ENCODE data around the gene C2CD5.

The C2CD5 gene, protein sequence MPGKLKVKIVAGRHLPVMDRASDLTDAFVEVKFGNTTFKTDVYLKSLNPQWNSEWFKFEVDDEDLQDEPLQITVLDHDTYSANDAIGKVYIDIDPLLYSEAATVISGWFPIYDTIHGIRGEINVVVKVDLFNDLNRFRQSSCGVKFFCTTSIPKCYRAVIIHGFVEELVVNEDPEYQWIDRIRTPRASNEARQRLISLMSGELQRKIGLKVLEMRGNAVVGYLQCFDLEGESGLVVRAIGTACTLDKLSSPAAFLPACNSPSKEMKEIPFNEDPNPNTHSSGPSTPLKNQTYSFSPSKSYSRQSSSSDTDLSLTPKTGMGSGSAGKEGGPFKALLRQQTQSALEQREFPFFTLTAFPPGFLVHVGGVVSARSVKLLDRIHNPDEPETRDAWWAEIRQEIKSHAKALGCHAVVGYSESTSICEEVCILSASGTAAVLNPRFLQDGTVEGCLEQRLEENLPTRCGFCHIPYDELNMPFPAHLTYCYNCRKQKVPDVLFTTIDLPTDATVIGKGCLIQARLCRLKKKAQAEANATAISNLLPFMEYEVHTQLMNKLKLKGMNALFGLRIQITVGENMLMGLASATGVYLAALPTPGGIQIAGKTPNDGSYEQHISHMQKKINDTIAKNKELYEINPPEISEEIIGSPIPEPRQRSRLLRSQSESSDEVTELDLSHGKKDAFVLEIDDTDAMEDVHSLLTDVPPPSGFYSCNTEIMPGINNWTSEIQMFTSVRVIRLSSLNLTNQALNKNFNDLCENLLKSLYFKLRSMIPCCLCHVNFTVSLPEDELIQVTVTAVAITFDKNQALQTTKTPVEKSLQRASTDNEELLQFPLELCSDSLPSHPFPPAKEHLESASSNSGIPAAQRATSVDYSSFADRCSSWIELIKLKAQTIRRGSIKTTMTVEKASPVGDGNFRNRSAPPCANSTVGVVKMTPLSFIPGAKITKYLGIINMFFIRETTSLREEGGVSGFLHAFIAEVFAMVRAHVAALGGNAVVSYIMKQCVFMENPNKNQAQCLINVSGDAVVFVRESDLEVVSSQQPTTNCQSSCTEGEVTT

DNA sequence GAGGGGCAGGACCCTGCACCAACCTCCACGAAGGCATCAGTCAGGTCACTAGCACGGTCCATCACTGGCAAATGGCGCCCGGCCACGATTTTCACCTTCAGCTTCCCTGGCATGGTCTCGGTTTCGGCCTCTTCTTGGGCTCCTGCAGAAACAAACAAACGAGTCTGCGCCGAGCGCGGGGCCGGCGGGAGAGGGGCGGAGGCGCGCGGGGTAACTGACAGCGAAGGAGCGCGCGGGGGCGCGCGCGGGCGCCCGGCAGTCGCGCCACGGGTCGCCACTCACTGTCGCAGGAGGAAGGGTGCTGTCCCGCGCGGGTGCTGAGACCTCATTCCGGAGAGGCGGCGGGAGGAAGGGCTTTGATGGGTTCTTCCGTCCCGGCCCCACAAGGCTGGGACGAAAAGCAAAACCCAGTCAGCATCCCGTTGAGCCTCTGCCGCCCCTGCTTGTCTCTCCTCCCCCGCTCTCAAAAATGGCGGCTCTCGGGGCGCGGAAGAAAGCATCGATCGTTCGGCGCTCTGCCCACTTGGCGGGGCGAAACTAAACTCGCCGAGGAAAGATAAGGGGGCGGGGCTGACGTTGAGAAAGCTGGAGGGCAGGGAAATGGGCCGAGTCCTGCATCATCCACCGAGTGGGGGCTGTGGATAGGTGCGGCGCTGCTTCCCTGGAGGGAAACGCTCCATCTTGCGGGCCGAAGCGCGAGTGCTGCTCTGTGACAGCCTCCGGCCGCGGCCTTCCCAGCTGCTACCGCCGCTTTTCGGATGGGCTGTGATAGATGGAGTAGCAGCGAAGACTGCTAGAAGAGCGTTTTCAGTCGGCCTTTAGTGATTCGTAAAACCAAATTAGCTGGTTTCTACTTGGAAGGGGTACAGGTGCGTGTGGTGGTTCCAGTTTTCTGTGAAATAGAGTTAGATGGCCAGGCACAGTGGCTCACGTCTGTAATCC, at the start of gene C2CD5:
TSS of gene C2CD5 (minus strand) at position 505 of the 942 bp plus-strand sequence. CDS start at position 113, 392 bp downstream.
- TF ChIP-seq, protein P1, sequence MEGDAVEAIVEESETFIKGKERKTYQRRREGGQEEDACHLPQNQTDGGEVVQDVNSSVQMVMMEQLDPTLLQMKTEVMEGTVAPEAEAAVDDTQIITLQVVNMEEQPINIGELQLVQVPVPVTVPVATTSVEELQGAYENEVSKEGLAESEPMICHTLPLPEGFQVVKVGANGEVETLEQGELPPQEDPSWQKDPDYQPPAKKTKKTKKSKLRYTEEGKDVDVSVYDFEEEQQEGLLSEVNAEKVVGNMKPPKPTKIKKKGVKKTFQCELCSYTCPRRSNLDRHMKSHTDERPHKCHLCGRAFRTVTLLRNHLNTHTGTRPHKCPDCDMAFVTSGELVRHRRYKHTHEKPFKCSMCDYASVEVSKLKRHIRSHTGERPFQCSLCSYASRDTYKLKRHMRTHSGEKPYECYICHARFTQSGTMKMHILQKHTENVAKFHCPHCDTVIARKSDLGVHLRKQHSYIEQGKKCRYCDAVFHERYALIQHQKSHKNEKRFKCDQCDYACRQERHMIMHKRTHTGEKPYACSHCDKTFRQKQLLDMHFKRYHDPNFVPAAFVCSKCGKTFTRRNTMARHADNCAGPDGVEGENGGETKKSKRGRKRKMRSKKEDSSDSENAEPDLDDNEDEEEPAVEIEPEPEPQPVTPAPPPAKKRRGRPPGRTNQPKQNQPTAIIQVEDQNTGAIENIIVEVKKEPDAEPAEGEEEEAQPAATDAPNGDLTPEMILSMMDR (IDR thresholded peaks at IDR 0.05) = no peak
- Mint-ChIP-seq H3K27me3 (ENCODE audit: low read depth, poor library complexity) (no peaks in the 10 kb centered on the region), H3K27ac (peak within 1 kb of the TSS; percentile 94), H3K9me3 (peaks cover 6% of the 10 kb centered on the region), H3K36me3 (ENCODE audit: low read depth) (peaks cover 27% of the 10 kb centered on the region), H3K4me1 (peaks cover 35% of the 10 kb centered on the region), H3K4me3 (peak within 1 kb of the TSS; percentile 95)
- peak; percentile 95 for DNase-seq

- peak overlapping the region; percentile 29 for H3K27ac Mint-ChIP-seq
- H3K27me3 Mint-ChIP-seq (ENCODE audit: low read depth, poor library complexity) = peaks cover 2% of the 10 kb centered on the region
- peaks cover 21% of the 10 kb centered on the region for H3K4me1 Mint-ChIP-seq
- no peaks in the 10 kb centered on the region for H3K9me3 Mint-ChIP-seq
- no peak for DNase-seq
- H3K4me3 Mint-ChIP-seq = no peak overlapping the region
- H3K36me3 Mint-ChIP-seq (ENCODE audit: low read depth) = no peaks in the 10 kb centered on the region
- TF ChIP-seq, protein P1 (IDR thresholded peaks at IDR 0.05) = no peak
These were observed 49.5 kb upstream of the C2CD5 start for GRCh38 chr12:22593864-22594263.

GRCh38 chr12:22588817-22589216, 44.5 kb upstream of the C2CD5 start:
- no peak for DNase-seq
- H3K4me1 Mint-ChIP-seq = peaks cover 3% of the 10 kb centered on the region
- no peak overlapping the region for H3K4me3 Mint-ChIP-seq
- peaks cover 2% of the 10 kb centered on the region for H3K27me3 Mint-ChIP-seq (ENCODE audit: low read depth, poor library complexity)
- H3K27ac Mint-ChIP-seq = no peak overlapping the region
- H3K36me3 Mint-ChIP-seq (ENCODE audit: low read depth) = no peaks in the 10 kb centered on the region
- H3K9me3 Mint-ChIP-seq = no peaks in the 10 kb centered on the region
- TF ChIP-seq, protein P1 (IDR thresholded peaks at IDR 0.05) = no peak

DNA sequence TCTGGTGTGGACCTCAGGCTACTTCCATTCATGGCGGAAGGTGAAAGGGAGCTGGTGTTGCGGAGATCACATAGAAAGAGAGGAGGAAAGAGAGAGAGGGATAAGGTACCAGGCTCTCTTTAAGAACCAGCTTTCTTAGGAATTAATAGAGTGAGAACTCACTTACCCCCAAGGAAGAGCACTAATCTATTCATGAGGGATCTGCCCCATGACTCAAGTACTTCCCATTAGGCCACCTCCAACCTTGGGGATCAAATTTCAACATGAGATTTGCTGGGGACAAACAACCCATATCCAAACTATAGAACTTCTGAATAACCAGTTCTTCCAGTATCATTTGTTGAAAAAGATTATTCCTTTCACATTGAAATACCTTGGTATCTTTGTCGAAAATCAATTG, 34.0 kb upstream of the C2CD5 start:
- Mint-ChIP-seq H3K36me3 (ENCODE audit: low read depth) (no peaks in the 10 kb centered on the region), H3K4me3 (no peak overlapping the region), H3K4me1 (no peaks in the 10 kb centered on the region), H3K9me3 (no peaks in the 10 kb centered on the region), H3K27ac (no peak overlapping the region), H3K27me3 (ENCODE audit: low read depth, poor library complexity) (no peaks in the 10 kb centered on the region)
- TF ChIP-seq, protein P1 (IDR thresholded peaks at IDR 0.05) = no peak
- DNase-seq = no peak

- H3K36me3 Mint-ChIP-seq (ENCODE audit: low read depth) = no peaks in the 10 kb centered on the region
- TF ChIP-seq, protein P1 (IDR thresholded peaks at IDR 0.05) = no peak
These were observed 33.3 kb upstream of the C2CD5 start for GRCh38 chr12:22577667-22578066.

More at GRCh38 chr12:22577667-22578066, 33.3 kb upstream of the C2CD5 start:
- Mint-ChIP-seq H3K27ac (no peak overlapping the region), H3K9me3 (no peaks in the 10 kb centered on the region), H3K4me1 (no peaks in the 10 kb centered on the region), H3K27me3 (ENCODE audit: low read depth, poor library complexity) (no peaks in the 10 kb centered on the region), H3K4me3 (no peak overlapping the region)
- no peak for DNase-seq
